ENCODE results near the gene DLG4. TPM values are rescaled to one million over a fixed set of nuclear protein-coding genes. Genes with fewer than 3 reads are reported as not detected.

Gene DLG4
- 9.0 and 15.4 TPM in 2 replicates for total RNA-seq (2014; rRNA removed; shearing (Covaris generic))
- total RNA-seq (2022): 27.3 and 30.2 TPM in 2 replicates
- Bru-seq, nascent RNA: percentile 50 among the genes with signal in this experiment
- BruChase-seq, experiment 1, labeled RNA remaining after a 6-hour chase: percentile 58 among the genes with signal in this experiment
- percentile 57 among the genes with signal in this experiment for BruChase-seq, experiment 2, labeled RNA remaining after a 2-hour chase
- long read RNA-seq, partial matches to known transcripts: 1 of 1 reads
- long read RNA-seq, other reads (novel, unspliced or antisense): 0 of 1 reads

DNA sequence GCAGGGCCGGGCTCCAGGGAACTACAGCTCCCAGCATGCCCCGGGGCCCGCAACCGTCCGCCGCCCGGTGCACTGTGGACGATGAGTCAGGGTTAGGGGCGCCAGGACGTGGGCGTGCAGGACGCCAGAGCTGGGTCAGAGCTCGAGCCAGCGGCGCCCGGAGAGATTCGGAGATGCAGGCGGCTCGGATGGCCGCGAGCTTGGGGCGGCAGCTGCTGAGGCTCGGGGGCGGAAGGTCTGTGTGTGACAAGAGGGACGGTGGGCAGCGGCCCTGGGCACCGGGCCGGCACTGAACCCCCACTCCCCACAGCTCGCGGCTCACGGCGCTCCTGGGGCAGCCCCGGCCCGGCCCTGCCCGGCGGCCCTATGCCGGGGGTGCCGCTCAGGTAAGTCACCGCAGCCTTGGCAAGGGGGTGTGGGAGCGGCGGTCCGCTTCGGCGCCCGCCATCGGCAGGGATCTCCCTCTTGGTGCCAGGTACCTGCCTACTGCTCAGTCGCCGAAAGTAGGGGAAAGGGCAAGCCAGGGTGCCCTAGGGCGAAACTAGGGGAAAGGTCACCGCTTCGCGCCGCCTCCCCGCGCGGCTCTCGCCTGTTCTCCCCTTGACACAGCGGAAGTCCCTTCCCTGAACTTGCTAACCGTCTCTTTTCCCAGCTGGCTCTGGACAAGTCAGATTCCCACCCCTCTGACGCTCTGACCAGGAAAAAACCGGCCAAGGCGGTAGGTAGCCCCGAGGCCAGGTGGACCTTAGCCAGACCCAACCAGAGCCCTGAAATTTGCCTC is at the start of gene DLG4, which contains the start of gene ACADVL:
TSS of gene DLG4 (minus strand) at position 25 of the 781 bp plus-strand sequence.
TSS of gene ACADVL (plus strand) at position 127 of the 781 bp plus-strand sequence. CDS start at position 174, 47 bp downstream.
- intact Hi-C loops (cut with micrococcal nuclease; ENCODE audit: unreplicated experiment): loop anchor here (2.0 kb wide), 1 partner anchor 77 kb away; no protein-coding TSS in a partner anchor
- CTCF ChIA-PET (ENCODE audit: unreplicated experiment): interaction anchor here (1.4 to 2.1 kb wide), 2 partner anchors 14 to 118 kb away, joined by 6 to 7 read pairs; partner anchors contain the start of gene DVL2
- peak within 1 kb of the TSS; percentile 26; the same call in 1 of the 2 replicates for H2AFZ ChIP-seq (ENCODE audit: low read length)
- H3K4me2 ChIP-seq (ENCODE audit: low read length): peak within 1 kb of the TSS; percentile 91
- H3K9me3 ChIP-seq (ENCODE audit: low read length): no peaks in the 10 kb centered on the region
- H3K27ac ChIP-seq (ENCODE audit: low read depth, low read length, poor library complexity, severe bottlenecking): peak within 1 kb of the TSS; percentile 71
- H3K36me3 ChIP-seq (ENCODE audit: insufficient read depth, low read length): peaks cover 42% of the 10 kb centered on the region
- no peaks in the 10 kb centered on the region for H3K9me2 ChIP-seq (ENCODE audit: insufficient read depth, low read length)
- TF ChIP-seq EZH2phosphoT487 (IDR thresholded peaks at IDR 0.05; ENCODE audit: borderline replicate concordance, low read depth, low read length): no peak
- TF ChIP-seq, protein P1, sequence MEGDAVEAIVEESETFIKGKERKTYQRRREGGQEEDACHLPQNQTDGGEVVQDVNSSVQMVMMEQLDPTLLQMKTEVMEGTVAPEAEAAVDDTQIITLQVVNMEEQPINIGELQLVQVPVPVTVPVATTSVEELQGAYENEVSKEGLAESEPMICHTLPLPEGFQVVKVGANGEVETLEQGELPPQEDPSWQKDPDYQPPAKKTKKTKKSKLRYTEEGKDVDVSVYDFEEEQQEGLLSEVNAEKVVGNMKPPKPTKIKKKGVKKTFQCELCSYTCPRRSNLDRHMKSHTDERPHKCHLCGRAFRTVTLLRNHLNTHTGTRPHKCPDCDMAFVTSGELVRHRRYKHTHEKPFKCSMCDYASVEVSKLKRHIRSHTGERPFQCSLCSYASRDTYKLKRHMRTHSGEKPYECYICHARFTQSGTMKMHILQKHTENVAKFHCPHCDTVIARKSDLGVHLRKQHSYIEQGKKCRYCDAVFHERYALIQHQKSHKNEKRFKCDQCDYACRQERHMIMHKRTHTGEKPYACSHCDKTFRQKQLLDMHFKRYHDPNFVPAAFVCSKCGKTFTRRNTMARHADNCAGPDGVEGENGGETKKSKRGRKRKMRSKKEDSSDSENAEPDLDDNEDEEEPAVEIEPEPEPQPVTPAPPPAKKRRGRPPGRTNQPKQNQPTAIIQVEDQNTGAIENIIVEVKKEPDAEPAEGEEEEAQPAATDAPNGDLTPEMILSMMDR (conservative IDR thresholded peaks at IDR 0.05; ENCODE audit: low read length): no peak
- peak within 1 kb of the TSS; percentile 78 for H3K4me3 ChIP-seq (ENCODE audit: low read depth, low read length, poor library complexity, severe bottlenecking)
- DNase-seq (ENCODE audit: low spot score): peak; percentile 81
- no peaks in the 10 kb centered on the region for H4K20me1 ChIP-seq (ENCODE audit: insufficient read depth, low read length)
- peaks cover 51% of the 10 kb centered on the region for H3K4me1 ChIP-seq (ENCODE audit: insufficient read depth, low read length, poor library complexity, severe bottlenecking)
- H3K79me2 ChIP-seq (ENCODE audit: insufficient read depth, low read depth, low read length): peaks cover 13% of the 10 kb centered on the region
- BruUV-seq (replicated peaks): TSS peak; percentile 45
- POLR2A ChIA-PET: interaction anchor here (0.5 to 1.5 kb wide), 3 partner anchors 22 to 100 kb away, joined by 3 to 4 read pairs (median 4); partner anchors contain the start of gene GABARAP

DNA sequence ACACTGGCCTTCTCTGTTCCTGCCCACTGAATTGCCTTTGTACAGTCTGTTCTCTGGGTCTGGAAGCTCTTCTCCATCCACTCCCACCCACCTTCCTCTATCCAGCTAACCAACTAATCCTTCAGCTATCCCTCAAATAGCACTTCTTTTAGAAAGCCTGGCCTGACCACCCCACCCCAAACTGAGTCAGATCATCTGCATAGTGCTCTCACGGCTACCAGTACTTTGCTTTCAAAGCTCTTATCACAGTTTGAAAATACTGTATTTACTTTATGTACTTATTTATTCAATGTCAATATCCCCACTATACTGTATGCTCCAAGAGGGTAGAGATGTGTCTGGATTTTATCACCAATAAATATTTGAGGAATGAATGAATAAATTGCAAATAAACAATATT is 47.1 kb upstream of the DLG4 start:
- Histone ChIP-seq H3K4me2 (ENCODE audit: low read length) (no peak overlapping the region), H3K9me2 (ENCODE audit: insufficient read depth, low read length) (no peaks in the 10 kb centered on the region), H3K4me1 (ENCODE audit: insufficient read depth, low read length, poor library complexity, severe bottlenecking) (peaks cover 17% of the 10 kb centered on the region), H3K27ac (ENCODE audit: low read depth, low read length, poor library complexity, severe bottlenecking) (no peak overlapping the region), H4K20me1 (ENCODE audit: insufficient read depth, low read length) (no peaks in the 10 kb centered on the region), H3K9me3 (ENCODE audit: low read length) (no peaks in the 10 kb centered on the region), H3K79me2 (ENCODE audit: insufficient read depth, low read depth, low read length) (no peaks in the 10 kb centered on the region), H3K36me3 (ENCODE audit: insufficient read depth, low read length) (no peaks in the 10 kb centered on the region), H2AFZ (ENCODE audit: low read length) (no peak overlapping the region), H3K4me3 (ENCODE audit: low read depth, low read length, poor library complexity, severe bottlenecking) (no peak overlapping the region)
- CTCF ChIA-PET (ENCODE audit: unreplicated experiment): no interaction called here
- no peak for DNase-seq (ENCODE audit: low spot score)
- no peak for TF ChIP-seq EZH2phosphoT487 (IDR thresholded peaks at IDR 0.05; ENCODE audit: borderline replicate concordance, low read depth, low read length)
- TF ChIP-seq, protein P1 (conservative IDR thresholded peaks at IDR 0.05; ENCODE audit: low read length): no peak
- no TSS peak for BruUV-seq (replicated peaks)
- POLR2A ChIA-PET: interaction anchor here (0.7 to 1.2 kb wide), 2 partner anchors 30 to 94 kb away, joined by 3 to 4 read pairs; no protein-coding TSS in a partner anchor
- intact Hi-C loops (cut with micrococcal nuclease; ENCODE audit: unreplicated experiment): no loop called here
